OCI-LY3 (cell line): ENCODE results near the gene AQP12A.

Experiments used
- H2AFZ ChIP-seq: fragments of 200-600, 300-600 bp; shearing (Covaris generic); 2 replicates; pipeline ENCODE4 v1.6.0; 2014; ENCODE audit warnings: antibody characterized with exemption, low read depth, low read length
- H3K27ac ChIP-seq: fragments of 200-600, 300-600 bp; sonication (generic); 2 replicates; pipeline ENCODE4 v1.5.1; 2014; ENCODE audit warnings: mild to moderate bottlenecking, low read length, moderate library complexity, mixed read lengths
- H3K27me3 ChIP-seq: fragments of 200-600, 300-600 bp; sonication (generic); 2 replicates; pipeline ENCODE4 v1.6.1; 2014; ENCODE audit warnings: low read depth, low read length, mixed read lengths
- H3K36me3 ChIP-seq: fragments of 200-600, 300-600 bp; sonication (generic); replicated peaks from 2 replicates; pipeline ENCODE3; 2014; ENCODE audit warnings: low read depth, low read length, mixed read lengths
- H3K4me1 ChIP-seq: fragments of 300-600, 200-600 bp; sonication (generic); 2 replicates; pipeline ENCODE4 v1.6.1; 2014; ENCODE audit warnings: low read length, mixed read lengths
- H3K4me2 ChIP-seq: fragments of 200-600, 300-600 bp; sonication (generic); 2 replicates; pipeline ENCODE4 v1.6.1; 2014; ENCODE audit warnings: low read length, mixed read lengths
- H3K4me3 ChIP-seq: fragments of 300-600, 200-600 bp; sonication (generic); 2 replicates; pipeline ENCODE4 v1.5.1; 2014; ENCODE audit warnings: antibody characterized with exemption, mild to moderate bottlenecking, low read length, moderate library complexity
- H3K79me2 ChIP-seq: fragments of 300-600, 200-600 bp; shearing (Covaris generic); 2 replicates; pipeline ENCODE4 v1.6.1; 2014; ENCODE audit warnings: mild to moderate bottlenecking, low read length, mixed read lengths
- H3K9ac ChIP-seq: fragments of 300-600, 200-600 bp; shearing (Covaris generic); 2 replicates; pipeline ENCODE4 v1.6.0; 2014; ENCODE audit warnings: mild to moderate bottlenecking, low read length, moderate library complexity
- H3K9me3 ChIP-seq: fragments of 200-600, 300-600 bp; shearing (Covaris generic); 2 replicates; pipeline ENCODE4 v1.6.1; 2014; ENCODE audit warnings: low read length, mixed read lengths; ENCODE audit not compliant: insufficient read depth
- H4K20me1 ChIP-seq: fragments of 200-600, 300-600 bp; sonication (generic); 2 replicates; pipeline ENCODE4 v1.6.1; 2016; ENCODE audit warnings: low read length, mixed read lengths; ENCODE audit not compliant: insufficient read depth
- EZH2phosphoT487 ChIP-seq: fragments of 200-600 bp; shearing (Covaris generic); IDR thresholded peaks from 2 replicates; pipeline ENCODE4 v1.6.1; 2018; ENCODE audit warnings: antibody characterized with exemption, mixed run types, low read depth
- TF ChIP-seq, protein P1 (sequence below): fragments of 200-600, 300-600 bp; sonication (generic); IDR thresholded peaks from 2 replicates; pipeline ENCODE4 v1.5.1; 2014; ENCODE audit warnings: antibody characterized with exemption, low read length, low read depth

The AQP12A gene

DNA sequence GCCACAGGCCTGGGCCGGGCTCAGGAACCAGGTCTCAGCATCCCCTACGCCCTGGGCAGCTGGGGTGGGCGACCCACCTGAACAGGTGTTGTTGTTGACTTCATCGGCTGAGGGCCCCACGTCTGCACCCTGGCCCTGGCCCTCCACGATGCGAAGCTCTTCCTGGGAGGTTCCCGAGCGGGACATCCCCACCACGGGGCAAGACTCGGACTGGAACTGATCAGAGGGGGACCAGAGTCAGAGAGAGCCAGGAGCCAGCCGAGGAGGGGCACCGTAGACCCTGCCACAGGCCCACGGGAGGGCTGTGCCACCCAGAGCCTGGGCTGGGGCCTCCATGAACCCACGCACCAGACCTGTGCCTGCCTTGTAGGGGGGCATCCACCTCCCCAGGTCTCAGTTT, 54.3 kb downstream of the AQP12A start:
- Histone ChIP-seq H3K27me3 (no peaks in the 10 kb centered on the region), H3K9ac (no peak overlapping the region), H4K20me1 (no peaks in the 10 kb centered on the region), H3K27ac (no peak overlapping the region), H3K4me2 (no peak overlapping the region), H3K9me3 (no peaks in the 10 kb centered on the region), H3K79me2 (no peaks in the 10 kb centered on the region), H3K36me3 (no peaks in the 10 kb centered on the region), H3K4me1 (no peaks in the 10 kb centered on the region), H2AFZ (no peak overlapping the region), H3K4me3 (no peak overlapping the region)
- no peak for TF ChIP-seq EZH2phosphoT487
- TF ChIP-seq, protein P1, sequence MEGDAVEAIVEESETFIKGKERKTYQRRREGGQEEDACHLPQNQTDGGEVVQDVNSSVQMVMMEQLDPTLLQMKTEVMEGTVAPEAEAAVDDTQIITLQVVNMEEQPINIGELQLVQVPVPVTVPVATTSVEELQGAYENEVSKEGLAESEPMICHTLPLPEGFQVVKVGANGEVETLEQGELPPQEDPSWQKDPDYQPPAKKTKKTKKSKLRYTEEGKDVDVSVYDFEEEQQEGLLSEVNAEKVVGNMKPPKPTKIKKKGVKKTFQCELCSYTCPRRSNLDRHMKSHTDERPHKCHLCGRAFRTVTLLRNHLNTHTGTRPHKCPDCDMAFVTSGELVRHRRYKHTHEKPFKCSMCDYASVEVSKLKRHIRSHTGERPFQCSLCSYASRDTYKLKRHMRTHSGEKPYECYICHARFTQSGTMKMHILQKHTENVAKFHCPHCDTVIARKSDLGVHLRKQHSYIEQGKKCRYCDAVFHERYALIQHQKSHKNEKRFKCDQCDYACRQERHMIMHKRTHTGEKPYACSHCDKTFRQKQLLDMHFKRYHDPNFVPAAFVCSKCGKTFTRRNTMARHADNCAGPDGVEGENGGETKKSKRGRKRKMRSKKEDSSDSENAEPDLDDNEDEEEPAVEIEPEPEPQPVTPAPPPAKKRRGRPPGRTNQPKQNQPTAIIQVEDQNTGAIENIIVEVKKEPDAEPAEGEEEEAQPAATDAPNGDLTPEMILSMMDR = no peak

- no peaks in the 10 kb centered on the region for H3K27me3 ChIP-seq
These were observed 55.0 kb downstream of the AQP12A start for GRCh38 chr2:240746671-240747070.

DNA sequence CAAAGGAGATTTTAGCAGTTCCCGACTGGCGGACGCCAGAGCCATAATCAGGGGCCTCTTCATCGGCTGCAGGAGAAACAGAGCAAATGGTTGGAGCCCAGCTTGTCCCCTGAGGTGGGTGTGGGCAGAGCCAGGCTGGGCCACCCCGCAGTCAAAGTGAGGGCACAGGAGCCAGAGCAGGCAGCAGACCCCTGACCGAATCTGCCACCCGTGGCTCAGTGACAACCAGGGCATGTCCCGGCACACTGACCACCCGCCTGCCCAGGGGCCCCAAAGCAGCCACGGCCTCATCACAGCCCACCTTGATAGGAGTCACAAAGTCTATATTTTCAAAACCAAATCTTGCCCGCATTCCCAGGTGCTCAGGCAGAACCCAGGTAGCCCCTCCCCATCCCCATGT, 55.6 kb downstream of the AQP12A start:
- no peak overlapping the region for H3K27ac ChIP-seq
- H3K4me1 ChIP-seq = no peaks in the 10 kb centered on the region
- H4K20me1 ChIP-seq = no peaks in the 10 kb centered on the region
- H3K9me3 ChIP-seq = no peaks in the 10 kb centered on the region
- H3K36me3 ChIP-seq = no peaks in the 10 kb centered on the region
- H3K4me3 ChIP-seq = no peak overlapping the region
- no peak overlapping the region for H3K9ac ChIP-seq
- no peak overlapping the region for H3K4me2 ChIP-seq
- H2AFZ ChIP-seq = no peak overlapping the region
- no peaks in the 10 kb centered on the region for H3K27me3 ChIP-seq
- H3K79me2 ChIP-seq = no peaks in the 10 kb centered on the region
- no peak for TF ChIP-seq EZH2phosphoT487
- TF ChIP-seq, protein P1 = no peak

More at GRCh38 chr2:240746671-240747070, 55.0 kb downstream of the AQP12A start:
- Histone ChIP-seq H3K4me2 (no peak overlapping the region), H3K27ac (no peak overlapping the region), H3K4me1 (no peaks in the 10 kb centered on the region), H3K9me3 (no peaks in the 10 kb centered on the region), H3K79me2 (no peaks in the 10 kb centered on the region), H4K20me1 (no peaks in the 10 kb centered on the region), H3K9ac (no peak overlapping the region), H3K4me3 (no peak overlapping the region), H2AFZ (no peak overlapping the region), H3K36me3 (no peaks in the 10 kb centered on the region)
- TF ChIP-seq EZH2phosphoT487 = no peak
